Effector CD8-positive, alpha-beta T cell (primary cell): ENCODE measurements around the gene NAV3.
"Not testable (repeated sequence)": the region's sequence is repeated elsewhere in the genome, so short reads cannot be mapped to it uniquely, and the experiment has no call there.

Experiments
- DNase-seq: peaks from one replicate; lab custom pipeline; 2025; lab: John Stamatoyannopoulos, UW

Gene NAV3

GRCh38 chr12:78248321-78248720, 417.6 kb downstream of the NAV3 start:
- DNase-seq: no peak

DNA sequence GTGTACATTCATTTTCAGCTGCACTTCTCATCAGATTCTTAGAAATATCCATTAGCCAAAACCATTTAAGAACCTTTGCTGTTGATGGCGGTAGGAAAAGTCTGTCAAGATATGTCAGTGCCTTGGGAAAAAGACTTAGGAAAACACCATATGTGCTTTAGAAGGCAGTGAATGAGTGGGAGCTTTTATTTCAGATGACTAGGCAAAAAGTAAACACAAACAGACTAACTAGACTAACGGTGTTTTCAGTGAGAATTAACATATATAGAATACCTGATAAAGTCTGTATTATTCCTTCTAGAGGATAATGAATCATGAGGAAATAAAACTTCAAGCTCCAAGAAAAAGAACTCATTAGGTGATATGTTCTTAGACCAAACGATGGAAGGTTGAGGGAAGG, 418.9 kb downstream of the NAV3 start:
- no peak for DNase-seq

- not testable (repeated sequence) for DNase-seq
These were observed 427.0 kb downstream of the NAV3 start for GRCh38 chr12:78257662-78258061.

- DNase-seq: no peak
These were observed 430.3 kb downstream of the NAV3 start for GRCh38 chr12:78260976-78261375.

DNA sequence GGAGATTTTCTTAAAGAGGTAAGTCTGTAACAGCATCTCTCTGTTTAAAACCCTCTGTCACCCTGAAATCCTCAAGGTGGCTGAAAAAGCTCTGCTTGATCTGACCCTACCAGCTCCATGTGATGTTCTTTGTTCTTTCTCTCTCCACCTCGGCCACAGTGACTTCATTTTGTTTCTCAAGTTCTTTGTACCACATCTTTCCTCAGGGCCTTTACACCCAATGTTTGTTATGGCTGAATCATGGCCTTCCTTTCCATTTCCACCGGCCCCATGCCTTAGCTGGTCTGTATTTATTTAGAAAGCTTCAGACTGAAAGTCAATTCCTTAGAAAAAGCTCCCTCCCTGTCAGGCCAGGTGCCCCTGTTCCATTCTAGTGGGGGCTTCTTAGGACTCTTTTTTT, 431.2 kb downstream of the NAV3 start:
- no peak for DNase-seq
